Activated CD4-positive, alpha-beta T cell treated with anti-CD3 and anti-CD28 coated beads, Interleukin-2, amount 50 U/mL, for 4 hours (primary cell): ENCODE results near the gene PRKCH.

Experiments used
- DNase-seq, 2 experiments: peaks; one replicate each; pipeline ENCODE4 v3.0.0-alpha.2; 2020

The PRKCH gene

DNA sequence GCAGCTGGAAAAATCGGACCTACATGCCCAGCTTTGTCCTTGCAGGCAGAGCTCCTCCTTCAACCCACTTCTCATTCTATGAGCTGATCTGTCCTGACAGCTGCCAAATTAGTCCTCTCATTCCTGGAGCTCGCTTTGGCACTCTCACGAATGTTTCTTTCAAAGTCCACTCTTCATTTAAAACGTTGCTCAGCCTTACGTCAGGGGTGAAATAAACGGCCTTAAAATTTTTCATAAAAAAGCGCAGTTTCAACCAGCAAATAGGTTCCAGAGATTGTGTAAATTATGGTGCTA is 253.1 kb downstream of the PRKCH start:
- DNase-seq, result no peak

- no peak for DNase-seq
Measured at GRCh38 chr14:61575126-61575525, 253.7 kb downstream of the PRKCH start.

- DNase-seq, result no peak
Measured at GRCh38 chr14:61575551-61576150, 254.3 kb downstream of the PRKCH start.

DNA sequence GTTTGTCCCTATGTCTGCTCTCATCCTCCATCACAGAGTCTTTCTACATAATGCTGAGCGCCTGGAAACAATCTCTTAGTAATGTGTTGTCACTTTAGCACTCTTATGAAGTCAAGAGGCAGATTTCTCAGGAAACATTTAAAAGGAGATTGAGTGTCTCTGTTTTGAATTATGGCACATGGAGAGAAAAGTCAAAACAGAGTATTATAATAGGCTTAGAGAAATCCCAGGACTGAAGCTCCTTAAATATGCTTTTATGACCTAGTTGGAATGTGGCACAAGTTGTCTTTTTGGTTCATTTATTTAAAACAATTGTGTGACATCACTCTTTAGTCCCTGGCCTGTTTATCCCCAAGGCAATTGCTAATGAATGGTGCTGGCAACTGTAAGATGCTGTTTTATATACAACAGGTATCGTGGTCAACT is 256.1 kb downstream of the PRKCH start:
- no peak for DNase-seq

DNA sequence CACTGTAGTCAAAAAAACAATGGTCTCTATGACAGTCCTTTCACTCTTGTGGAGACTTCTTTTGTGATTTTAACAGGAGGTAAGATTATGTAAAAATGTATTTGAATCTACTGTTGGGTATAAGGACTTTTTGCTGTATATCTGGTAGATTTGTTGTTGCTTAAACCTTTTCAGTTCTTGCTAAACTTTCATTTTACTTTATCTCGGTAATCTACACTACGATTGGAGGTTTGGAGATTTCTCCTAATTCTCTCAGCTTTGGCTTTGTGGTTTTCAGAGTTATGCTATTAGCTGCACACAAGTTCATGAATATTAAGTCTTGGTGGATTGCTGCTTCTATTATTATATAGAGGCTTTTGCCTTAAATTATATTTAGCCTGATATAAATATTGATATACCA is 257.4 kb downstream of the PRKCH start:
- DNase-seq, result no peak

DNA sequence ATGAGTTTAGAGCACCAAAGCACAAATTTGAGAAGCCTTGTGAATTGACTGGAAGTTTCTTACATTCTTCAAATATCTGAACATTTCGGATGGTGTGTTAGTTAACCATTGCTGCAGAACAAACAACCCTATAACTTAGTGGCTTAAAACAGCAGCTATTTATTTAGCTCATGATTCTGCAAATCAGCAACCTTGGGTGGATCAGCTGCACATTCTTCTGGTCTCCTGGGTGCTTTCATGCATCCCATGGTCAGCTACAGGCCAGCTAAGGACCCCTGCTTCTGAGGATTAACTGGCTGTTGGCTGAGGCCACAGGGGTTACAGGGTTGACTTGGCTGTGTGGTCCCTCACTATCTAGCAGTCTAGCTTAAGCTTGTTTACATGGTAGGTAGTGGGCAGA is 260.0 kb downstream of the PRKCH start:
- DNase-seq, result no peak

GRCh38 chr14:61581955-61582615 is 260.7 kb downstream of the PRKCH start:
- DNase-seq, result no peak

GRCh38 chr14:61582815-61583214 is 261.4 kb downstream of the PRKCH start:
- DNase-seq, result no peak

- DNase-seq, result no peak
Measured at GRCh38 chr14:61584331-61584741, 263.0 kb downstream of the PRKCH start.

- no peak for DNase-seq
Measured at GRCh38 chr14:61585598-61586543, 264.5 kb downstream of the PRKCH start.

DNA sequence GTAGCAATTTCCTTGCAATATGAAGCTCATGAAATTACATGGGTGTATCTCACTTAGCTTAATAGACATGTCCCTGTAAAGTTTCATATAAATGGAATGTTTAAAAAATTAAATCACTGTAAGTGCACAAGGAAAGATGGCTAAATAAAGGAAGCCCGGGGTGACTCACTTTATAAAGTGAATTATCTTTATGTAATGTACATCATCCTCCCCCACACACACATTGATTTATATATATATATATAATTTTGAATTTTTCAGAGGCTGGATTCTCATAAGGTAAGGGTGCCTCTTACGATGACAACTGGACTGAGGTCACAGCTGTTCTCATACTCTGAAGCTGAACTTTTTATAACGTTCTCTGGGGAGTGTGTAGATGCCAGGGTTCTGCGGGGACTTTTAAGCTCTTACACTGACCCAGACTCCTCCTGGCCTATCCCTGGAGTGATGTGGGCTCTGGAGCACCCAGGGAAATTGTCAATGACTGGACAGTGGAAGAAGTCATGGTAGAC is 265.2 kb downstream of the PRKCH start:
- DNase-seq, result no peak

DNA sequence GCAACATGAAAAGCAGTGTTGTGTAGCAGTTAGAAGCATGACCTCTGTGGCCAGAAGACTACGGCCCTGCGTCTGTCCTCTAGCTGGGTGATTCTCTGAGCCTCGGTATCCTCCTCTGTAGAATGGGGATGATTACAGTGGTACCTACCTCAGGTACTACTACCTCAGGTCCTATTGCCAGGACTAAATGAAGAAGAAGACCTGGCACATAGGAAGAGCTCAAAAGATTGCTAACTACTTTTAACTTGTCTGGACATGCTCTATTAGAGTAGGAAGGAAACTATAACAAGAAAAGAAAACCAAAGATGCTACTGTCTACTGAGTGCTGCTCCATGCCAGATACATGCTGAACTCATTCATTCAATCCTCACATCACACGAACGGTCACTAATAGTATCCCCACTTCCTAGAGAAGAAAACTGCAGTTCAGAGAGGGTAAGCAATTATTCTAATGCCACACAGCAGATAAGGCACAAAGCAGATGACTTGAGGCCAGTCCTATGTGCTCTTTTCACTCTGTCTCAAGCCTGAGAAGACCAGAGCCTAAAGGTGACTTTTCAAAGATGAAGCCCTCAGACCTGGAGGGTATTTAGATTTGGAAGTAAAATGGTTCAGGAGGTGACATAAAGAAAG is 265.8 kb downstream of the PRKCH start:
- no peak for DNase-seq

DNA sequence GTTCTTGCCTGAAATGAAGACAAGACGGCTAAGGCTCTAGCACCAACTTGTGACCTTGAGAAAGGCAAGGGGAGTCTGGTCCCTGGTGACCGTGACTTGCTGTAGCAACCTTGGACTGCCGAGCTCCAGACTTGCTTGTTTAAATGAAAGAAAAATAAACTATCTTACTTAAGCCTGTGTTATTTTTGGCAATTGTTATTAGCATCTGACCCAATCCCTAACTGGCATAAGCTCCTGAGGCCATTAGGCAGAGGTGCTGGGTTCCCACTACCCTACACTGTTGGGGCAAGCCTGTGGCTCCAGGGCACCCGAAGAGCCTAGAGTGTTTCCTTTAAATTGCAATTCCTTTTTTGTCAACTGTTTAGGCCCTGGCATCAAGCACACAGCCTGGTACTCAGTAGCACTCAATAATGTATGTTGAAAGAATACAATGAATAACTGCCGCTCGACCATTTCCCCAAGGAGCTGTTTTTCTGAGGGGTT is 267.1 kb downstream of the PRKCH start:
- no peak for DNase-seq

GRCh38 chr14:61589691-61590581 is 268.6 kb downstream of the PRKCH start:
- DNase-seq, result no peak

GRCh38 chr14:61591862-61592261 is 270.5 kb downstream of the PRKCH start:
- no peak for DNase-seq

DNA sequence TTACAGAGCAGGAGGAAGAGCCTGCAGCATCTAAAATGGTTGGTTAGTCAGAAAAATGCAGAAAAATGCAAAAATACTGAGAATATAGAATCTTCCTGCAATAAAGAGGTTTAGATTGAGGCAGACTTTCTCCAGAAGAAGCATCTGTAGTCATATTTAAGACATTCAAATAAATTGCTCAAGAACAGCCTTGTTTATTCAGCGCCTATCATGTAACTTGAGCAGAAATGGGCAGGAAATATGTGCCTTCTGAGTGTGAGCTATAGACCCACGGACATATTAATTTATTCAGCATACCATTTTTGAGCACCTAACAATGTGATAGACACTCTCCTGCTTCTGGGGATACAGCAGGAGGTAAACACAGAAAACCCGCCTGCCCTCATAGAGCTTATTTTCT is 272.0 kb downstream of the PRKCH start:
- no peak for DNase-seq

GRCh38 chr14:61596990-61597389 is 275.6 kb downstream of the PRKCH start:
- no peak for DNase-seq

- no peak for DNase-seq
Measured at GRCh38 chr14:61598980-61599379, 277.6 kb downstream of the PRKCH start.

DNA sequence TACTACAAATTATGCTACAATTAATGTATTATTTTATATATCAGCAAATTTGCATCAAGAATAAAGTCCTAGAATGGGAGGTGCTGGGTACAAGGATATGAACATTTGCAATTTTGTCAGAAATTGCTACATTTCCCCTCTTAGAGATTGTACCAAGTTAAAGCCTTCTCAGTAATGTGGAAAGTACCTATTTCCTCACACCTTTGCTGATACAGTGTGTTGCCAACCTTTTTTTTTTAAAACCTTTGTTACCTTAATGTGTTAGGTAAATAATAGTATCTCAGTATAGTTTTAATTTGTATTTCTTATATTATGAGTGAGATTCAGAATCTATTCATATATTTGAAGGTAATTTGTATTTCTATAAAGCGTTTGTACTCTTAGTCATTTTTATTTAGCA is 278.6 kb downstream of the PRKCH start:
- DNase-seq, result no peak
